DND-41 (cell line): ENCODE results near the gene GLYR1.

Source experiments
- ATAC-seq: fragments of 200-7000 bp; cut with Tn5 transposase; 3 replicates; pipeline ENCODE4 v1.9.1; 2021; ENCODE audit warnings: low read depth; ENCODE audit not compliant: insufficient read depth
- DNase-seq: peaks from one replicate; pipeline ENCODE4 v3.0.0-alpha.2; 2020
- H2AFZ ChIP-seq: 2 replicates; pipeline ENCODE4 v1.6.0; 2012; ENCODE audit warnings: low read depth, low read length
- H3K27ac ChIP-seq: 2 replicates; pipeline ENCODE4 v1.5.1; 2012; ENCODE audit warnings: low read length, inconsistent platforms
- H3K27me3 ChIP-seq: fragments of 200-600 bp; sonication (generic); 2 replicates; pipeline ENCODE4 v1.6.0; 2012; ENCODE audit warnings: low read length, mild to moderate bottlenecking, inconsistent platforms; ENCODE audit not compliant: insufficient read depth, poor library complexity
- H3K36me3 ChIP-seq: 2 replicates; pipeline ENCODE4 v1.5.1; 2012; ENCODE audit warnings: low read length, inconsistent platforms; ENCODE audit not compliant: insufficient read depth
- H3K4me1 ChIP-seq: 2 replicates; pipeline ENCODE4 v1.5.1; 2012; ENCODE audit warnings: mild to moderate bottlenecking, low read length; ENCODE audit not compliant: insufficient read depth
- H3K4me2 ChIP-seq: 2 replicates; pipeline ENCODE4 v1.6.0; 2012; ENCODE audit warnings: mild to moderate bottlenecking, moderate library complexity, low read length, inconsistent platforms; ENCODE audit not compliant: insufficient read depth
- H3K4me3 ChIP-seq, 2 experiments: fragments of 200-600 bp in 1 of 2; shearing (Covaris generic) in 1 of 2; 2 replicates each; pipeline ENCODE4 v1.5.1; 2012 to 2016; ENCODE audit warnings: inconsistent platforms in 2 of 2, low read length in 2 of 2, mild to moderate bottlenecking in 2 of 2, low read depth in 1 of 2, moderate library complexity in 1 of 2
- H3K79me2 ChIP-seq: 2 replicates; pipeline ENCODE4 v1.6.0; 2012; ENCODE audit warnings: low read length, inconsistent platforms; ENCODE audit not compliant: insufficient read depth
- H3K9ac ChIP-seq: 2 replicates; pipeline ENCODE4 v1.6.0; 2012; ENCODE audit warnings: low read depth, mild to moderate bottlenecking, inconsistent platforms, low read length, moderate library complexity
- H3K9me3 ChIP-seq: 2 replicates; pipeline ENCODE4 v1.5.1; 2012; ENCODE audit warnings: low read length, moderate library complexity, mild to moderate bottlenecking, inconsistent platforms; ENCODE audit not compliant: insufficient read depth, severe bottlenecking
- H4K20me1 ChIP-seq: 2 replicates; pipeline ENCODE4 v1.6.0; 2012; ENCODE audit warnings: low read length; ENCODE audit not compliant: insufficient read depth
- EZH2 ChIP-seq: IDR thresholded peaks from 3 replicates; pipeline ENCODE4 v1.6.1; 2012; ENCODE audit warnings: borderline replicate concordance, low read depth, mild to moderate bottlenecking, moderate library complexity, low read length, inconsistent platforms; ENCODE audit not compliant: severe bottlenecking
- TF ChIP-seq, protein P1 (sequence below): IDR thresholded peaks from 2 replicates; pipeline ENCODE4 v1.5.1; 2012; ENCODE audit warnings: borderline replicate concordance, low read length, moderate library complexity, mild to moderate bottlenecking; ENCODE audit not compliant: poor library complexity, severe bottlenecking; ENCODE audit errors: extremely low read depth

Gene GLYR1

DNA sequence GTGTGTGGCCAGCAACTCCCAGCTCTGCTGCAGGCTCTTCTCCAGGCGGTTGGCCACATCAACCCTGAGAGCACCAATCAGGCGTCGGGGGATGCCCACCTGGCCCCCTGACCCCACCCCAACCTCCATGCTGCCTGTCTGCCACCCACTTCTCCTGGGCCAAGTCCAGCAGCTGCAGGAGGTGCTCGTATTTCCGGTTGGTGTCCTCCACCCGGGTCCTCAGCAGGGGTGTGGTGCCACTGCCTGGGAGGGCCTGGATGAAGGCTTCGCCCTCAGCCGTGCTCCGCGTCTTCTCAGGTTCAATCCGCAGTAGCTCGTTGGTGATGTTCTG is 44.8 kb upstream of the GLYR1 start:
- H3K4me1 ChIP-seq: no peaks in the 10 kb centered on the region
- H2AFZ ChIP-seq: no peak overlapping the region
- 0 out of 2 replicates have a peak, but pooled peaks cover 2% of the 10 kb centered on the region for H3K36me3 ChIP-seq
- DNase-seq (no peak), ATAC-seq (no peak)
- H4K20me1 ChIP-seq: peaks cover 16% of the 10 kb centered on the region
- no peaks in the 10 kb centered on the region for H3K27me3 ChIP-seq
- TF ChIP-seq EZH2: no peak
- TF ChIP-seq, protein P1, sequence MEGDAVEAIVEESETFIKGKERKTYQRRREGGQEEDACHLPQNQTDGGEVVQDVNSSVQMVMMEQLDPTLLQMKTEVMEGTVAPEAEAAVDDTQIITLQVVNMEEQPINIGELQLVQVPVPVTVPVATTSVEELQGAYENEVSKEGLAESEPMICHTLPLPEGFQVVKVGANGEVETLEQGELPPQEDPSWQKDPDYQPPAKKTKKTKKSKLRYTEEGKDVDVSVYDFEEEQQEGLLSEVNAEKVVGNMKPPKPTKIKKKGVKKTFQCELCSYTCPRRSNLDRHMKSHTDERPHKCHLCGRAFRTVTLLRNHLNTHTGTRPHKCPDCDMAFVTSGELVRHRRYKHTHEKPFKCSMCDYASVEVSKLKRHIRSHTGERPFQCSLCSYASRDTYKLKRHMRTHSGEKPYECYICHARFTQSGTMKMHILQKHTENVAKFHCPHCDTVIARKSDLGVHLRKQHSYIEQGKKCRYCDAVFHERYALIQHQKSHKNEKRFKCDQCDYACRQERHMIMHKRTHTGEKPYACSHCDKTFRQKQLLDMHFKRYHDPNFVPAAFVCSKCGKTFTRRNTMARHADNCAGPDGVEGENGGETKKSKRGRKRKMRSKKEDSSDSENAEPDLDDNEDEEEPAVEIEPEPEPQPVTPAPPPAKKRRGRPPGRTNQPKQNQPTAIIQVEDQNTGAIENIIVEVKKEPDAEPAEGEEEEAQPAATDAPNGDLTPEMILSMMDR: no peak
- H3K4me2 ChIP-seq: no peak overlapping the region
- no peaks in the 10 kb centered on the region for H3K79me2 ChIP-seq
- H3K9ac ChIP-seq: no peak overlapping the region
- no peak overlapping the region for H3K4me3 ChIP-seq
- no peak overlapping the region for H3K27ac ChIP-seq
- no peaks in the 10 kb centered on the region for H3K9me3 ChIP-seq

DNA sequence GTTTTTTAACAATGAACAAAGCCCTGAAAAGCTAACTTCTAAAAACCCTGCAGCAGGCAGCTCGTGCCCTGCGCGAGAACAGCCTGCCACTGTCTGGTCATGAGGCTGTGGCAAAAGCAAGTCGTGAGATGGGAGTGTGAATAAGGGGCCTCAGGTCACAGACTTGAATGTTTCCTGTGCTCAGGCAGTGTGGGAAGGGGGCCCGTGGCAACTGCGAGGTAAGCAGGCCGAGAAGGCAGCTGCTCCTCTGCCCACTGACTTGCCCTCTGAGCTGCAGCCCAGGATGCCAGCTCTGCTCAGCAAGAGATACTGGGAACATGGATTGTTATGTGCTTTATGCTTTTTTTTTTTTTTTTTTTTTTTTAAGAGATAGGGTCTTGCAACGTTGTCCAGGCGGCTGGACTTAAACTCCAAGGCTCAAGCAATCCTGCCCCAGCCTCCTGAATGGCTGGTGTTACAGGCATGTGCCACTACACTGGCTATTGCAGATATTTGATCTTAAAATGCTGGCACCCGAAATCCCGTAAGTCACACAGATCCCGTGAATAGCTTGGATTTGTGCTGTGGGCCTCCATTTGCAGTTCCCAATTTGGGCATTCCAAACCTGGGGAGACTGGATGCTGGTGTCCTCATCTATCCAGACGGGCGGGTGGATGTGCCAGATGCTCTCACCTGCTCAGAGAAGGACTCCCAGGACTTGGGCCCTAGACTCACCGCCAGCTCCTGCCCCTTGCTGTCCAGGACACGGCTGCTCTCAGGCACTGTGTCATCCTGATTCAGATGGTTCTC is 44.2 kb upstream of the GLYR1 start:
- peaks cover 3% of the 10 kb centered on the region; the same call in 1 of the 2 replicates for H3K36me3 ChIP-seq
- DNase-seq: no peak

DNA sequence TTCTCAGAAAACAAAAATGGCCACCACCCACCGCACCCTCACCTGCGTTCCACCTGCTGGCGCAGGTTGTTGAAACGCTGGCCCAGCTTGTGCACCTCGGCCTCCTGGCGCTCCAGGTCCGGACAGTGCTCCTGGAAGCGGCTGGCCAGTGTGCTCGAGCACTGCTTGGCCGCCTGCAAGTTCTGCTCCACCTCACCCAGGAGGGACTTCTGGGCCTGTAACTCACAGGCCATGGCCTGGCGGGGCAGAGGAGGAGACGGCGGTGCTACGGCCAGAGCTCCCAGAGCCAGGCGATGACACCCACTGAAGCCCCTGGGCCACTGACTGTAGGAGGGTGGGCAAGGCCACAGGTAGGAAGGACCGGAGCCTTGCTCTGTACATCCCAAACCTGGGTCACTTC is 43.6 kb upstream of the GLYR1 start:
- DNase-seq: no peak
- Histone ChIP-seq H3K27ac (no peak overlapping the region), H4K20me1 (peaks cover 15% of the 10 kb centered on the region)

More for the DNA sequence above, 44.2 kb upstream of the GLYR1 start:
- Histone ChIP-seq H3K4me1 (no peaks in the 10 kb centered on the region), H2AFZ (no peak overlapping the region), H3K4me2 (no peak overlapping the region), H3K27me3 (no peaks in the 10 kb centered on the region), H3K9ac (no peak overlapping the region), H3K79me2 (no peaks in the 10 kb centered on the region), H3K9me3 (no peaks in the 10 kb centered on the region), H3K27ac (no peak overlapping the region), H3K4me3 (no peak overlapping the region), H4K20me1 (peaks cover 16% of the 10 kb centered on the region)
- ATAC-seq: no peak
- TF ChIP-seq, protein P1: no peak
- no peak for TF ChIP-seq EZH2

More for the DNA sequence above, 43.6 kb upstream of the GLYR1 start:
- ATAC-seq: no peak
- TF ChIP-seq, protein P1: no peak
- no peak for TF ChIP-seq EZH2
- Histone ChIP-seq H3K4me1 (no peaks in the 10 kb centered on the region), H3K79me2 (no peaks in the 10 kb centered on the region), H3K27me3 (no peaks in the 10 kb centered on the region), H3K9me3 (no peaks in the 10 kb centered on the region), H3K36me3 (peaks cover 8% of the 10 kb centered on the region; the same call in 1 of the 2 replicates), H2AFZ (no peak overlapping the region), H3K4me2 (no peak overlapping the region), H3K9ac (no peak overlapping the region), H3K4me3 (no peak overlapping the region)
